ENCODE results near the gene EXOC5.

EXOC5 gene, protein sequence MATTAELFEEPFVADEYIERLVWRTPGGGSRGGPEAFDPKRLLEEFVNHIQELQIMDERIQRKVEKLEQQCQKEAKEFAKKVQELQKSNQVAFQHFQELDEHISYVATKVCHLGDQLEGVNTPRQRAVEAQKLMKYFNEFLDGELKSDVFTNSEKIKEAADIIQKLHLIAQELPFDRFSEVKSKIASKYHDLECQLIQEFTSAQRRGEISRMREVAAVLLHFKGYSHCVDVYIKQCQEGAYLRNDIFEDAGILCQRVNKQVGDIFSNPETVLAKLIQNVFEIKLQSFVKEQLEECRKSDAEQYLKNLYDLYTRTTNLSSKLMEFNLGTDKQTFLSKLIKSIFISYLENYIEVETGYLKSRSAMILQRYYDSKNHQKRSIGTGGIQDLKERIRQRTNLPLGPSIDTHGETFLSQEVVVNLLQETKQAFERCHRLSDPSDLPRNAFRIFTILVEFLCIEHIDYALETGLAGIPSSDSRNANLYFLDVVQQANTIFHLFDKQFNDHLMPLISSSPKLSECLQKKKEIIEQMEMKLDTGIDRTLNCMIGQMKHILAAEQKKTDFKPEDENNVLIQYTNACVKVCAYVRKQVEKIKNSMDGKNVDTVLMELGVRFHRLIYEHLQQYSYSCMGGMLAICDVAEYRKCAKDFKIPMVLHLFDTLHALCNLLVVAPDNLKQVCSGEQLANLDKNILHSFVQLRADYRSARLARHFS

DNA sequence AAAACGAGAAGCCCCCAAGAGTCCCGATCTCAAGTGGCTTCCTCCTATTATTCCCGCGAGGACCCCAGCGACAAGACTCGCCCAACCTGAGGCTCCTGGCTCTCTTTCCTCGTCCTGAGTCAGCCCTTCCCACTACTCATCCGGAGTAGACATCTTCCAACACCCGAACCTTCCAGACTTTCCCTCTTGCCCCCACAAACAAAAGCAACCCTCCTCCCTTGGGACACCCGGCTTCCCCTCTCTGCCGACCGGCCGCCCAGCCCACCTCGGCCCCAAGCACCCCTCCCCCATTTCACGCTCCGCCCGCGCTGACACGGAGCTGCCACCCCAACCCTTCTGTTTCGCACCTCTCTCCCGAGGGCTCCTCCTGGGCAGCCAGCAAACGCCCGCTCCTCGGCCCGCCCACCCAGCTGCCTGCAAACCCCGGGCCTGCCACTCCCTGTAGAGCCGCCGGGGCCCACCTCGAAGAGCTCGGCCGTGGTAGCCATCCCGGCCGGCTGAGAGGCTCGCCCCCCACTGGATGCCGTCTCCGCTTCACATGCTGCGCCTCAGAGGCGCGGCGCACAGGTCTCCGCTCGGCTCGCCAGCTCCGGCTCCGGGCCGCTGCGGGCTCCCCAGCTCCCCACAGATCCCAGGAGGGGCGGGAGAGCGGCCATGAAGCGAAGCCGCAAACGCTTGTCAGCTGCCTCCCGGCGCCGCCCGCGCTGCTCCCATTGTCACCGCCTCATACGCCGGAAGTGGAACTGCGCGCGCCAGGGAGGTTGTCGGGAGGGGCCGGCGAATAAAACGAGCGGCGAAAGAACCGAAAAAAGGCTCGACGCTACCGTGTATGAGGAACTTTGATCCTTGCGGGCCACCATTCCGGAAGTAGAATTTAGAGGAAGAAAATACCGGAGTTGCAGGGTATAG, at the start of gene EXOC5, which contains the start of gene AP5M1:
EXOC5 (minus strand) TSS at position 745 of the 909 bp plus-strand sequence; CDS start at position 488, 257 bp downstream.
AP5M1 (plus strand) TSS at position 811 of the 909 bp plus-strand sequence. CDS start 344 bp downstream, outside the sequence.
- peak; percentile 91 for DNase-seq

DNA sequence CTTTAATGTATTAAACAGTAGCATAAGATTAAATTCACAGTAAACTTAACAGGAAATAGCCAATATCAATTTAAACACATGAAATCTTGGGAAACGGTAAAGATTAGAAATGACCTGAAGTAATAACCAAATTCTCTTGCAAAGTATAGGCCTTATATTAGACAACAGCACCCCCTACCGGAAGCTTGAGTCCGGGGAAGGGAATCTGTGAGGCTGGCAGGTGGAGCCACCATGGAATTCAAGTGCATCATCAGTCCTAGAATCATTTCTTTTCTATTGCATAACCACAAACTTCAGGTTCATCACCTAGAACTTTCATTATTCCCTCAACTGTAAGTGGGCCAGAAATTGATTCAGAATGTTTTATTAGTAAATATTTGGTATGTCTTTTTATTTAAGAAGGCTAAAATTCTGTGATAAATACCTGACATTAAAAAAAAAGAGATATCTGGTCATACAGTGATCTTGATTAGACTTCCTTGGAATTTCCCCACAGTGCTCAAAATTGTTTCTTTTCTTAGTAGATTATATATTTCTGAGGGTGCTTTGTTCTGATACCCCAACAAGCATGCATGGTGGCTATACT, 48.6 kb upstream of the EXOC5 start:
- DNase-seq, result peak; percentile 41

DNA sequence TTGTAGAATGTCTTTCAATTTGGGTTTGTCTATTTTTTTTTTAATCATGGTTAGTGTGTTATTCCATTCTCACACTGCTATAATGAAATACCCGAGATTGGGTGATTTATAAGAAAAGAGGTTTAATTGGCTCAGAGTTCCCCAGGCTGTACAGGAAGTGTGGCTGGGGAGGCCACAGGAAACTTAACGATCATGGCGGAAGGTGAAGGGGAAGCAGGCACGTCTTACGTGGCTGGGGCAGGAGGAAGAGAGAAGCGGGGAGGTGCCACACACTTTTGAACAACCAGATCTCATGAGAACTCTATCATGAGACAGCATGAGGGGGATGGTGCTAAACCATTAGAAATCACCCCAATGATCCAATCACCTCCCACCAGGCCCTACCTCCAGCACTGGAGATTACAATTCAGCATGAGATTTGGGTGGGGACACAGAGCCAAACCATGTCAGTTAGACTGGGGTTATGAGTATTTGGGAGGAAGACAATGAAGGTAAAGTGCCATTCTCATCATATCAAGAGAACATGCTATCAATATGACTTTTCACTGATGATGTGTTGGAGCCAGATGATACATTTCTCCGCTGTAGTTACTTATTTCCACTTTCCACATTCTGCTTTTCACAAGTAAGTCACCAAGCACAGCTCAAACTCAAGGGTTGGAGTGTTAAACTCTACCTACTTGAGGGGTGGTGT, 45.8 kb upstream of the EXOC5 start:
- DNase-seq, result peak; percentile 13

GRCh38 chr14:57302883-57303282, 34.2 kb upstream of the EXOC5 start:
- no peak for DNase-seq

DNA sequence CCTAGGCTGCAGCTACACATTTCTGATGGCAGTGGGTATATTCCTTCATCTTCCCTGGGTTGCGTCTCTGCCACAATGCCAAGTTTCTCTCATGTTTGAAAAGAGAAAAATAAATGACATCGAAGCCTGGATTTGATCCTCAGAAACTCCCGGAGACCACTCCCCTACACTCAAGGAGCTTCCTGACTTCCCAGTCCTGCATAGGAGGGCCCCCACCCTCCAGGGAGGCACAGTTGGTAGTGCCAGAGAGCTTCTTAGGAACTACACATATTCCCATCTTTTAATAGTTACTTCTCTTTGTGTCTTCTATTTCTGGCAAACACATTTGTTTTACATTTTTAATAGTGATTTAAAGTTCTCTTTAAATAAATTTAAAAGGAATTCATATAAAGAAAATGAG, 30.8 kb upstream of the EXOC5 start:
- DNase-seq, result no peak

- no peak for DNase-seq
Measured at GRCh38 chr14:57297852-57298251, 29.1 kb upstream of the EXOC5 start.

- no peak for DNase-seq
Measured at GRCh38 chr14:57295239-57295638, 26.5 kb upstream of the EXOC5 start.

GRCh38 chr14:57293866-57294837, 25.4 kb upstream of the EXOC5 start:
- no peak for DNase-seq

- no peak for DNase-seq
Measured at GRCh38 chr14:57291692-57292647, 23.3 kb upstream of the EXOC5 start.

- DNase-seq, result no peak
Measured at GRCh38 chr14:57290751-57291150, 22.0 kb upstream of the EXOC5 start.

DNA sequence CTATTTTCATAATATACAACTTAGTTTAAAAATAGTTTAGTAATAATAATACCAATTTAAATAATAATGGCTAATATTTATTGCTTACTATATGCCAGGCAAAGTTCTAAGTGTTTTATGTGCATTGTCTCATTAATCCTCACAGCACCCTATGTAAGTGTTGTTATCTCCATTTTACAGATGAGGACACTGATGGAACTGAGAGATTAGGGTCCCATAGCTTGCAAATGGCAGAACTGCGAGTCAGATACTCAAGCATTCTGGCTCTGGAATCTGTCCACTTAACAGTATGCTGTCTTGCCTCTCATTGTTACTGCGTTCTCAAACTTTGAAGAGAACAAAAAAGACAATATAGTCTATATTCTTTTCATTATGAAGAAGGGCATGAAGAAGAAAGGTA, 19.0 kb upstream of the EXOC5 start:
- no peak for DNase-seq

GRCh38 chr14:57277062-57277461, 8.4 kb upstream of the EXOC5 start:
- DNase-seq, result no peak

DNA sequence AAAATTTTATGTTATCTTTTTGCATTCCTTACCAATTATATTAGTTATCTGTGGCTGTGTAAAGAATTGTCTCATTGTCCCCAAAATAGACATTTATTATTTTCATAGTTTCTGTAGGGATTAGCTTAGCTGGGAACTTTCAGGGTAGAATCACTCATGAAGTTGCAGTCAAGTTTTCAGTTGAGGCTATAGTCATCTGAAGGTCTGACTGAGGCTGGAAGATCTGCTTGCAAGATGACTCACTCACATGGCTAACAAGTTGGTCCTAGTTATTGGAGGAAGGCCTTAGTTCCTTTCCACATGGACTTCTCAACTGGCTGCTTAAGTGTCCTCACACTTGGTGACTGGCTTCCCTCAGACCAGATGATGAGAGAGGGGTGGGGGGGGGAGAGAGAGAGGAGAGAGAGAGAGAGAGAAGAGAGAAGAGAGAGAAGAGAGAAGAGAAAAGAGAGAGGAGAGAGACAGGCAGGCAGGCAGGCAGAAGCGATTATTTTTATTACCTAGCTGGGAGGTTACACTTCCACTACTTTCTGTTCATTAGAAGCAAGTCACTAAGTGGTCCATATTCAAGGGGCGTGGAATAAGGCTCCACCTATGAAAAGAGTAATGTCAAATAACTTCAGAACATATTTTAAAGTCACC, 6.4 kb upstream of the EXOC5 start:
- no peak for DNase-seq

DNA sequence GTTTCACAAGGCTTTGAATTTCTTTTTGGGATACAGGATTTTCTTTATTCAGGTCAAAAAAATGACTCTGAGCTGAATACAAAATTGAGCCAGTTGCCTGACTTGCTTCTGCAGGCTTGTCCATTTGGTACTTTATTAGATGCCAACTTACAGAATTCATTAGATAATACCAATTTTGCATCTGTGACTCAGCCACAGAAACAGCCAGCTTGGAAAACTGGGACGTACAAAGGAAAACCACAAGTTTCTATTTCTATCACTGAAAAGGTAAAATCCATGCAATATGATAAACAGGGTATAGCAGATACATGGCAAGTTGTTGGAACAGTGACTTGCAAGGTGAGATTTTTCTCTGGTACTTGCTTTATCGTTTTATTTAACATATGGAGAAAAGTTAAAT, 5.8 kb upstream of the EXOC5 start:
- no peak for DNase-seq

- no peak for DNase-seq
Measured at GRCh38 chr14:57273236-57273635, 4.5 kb upstream of the EXOC5 start.

DNA sequence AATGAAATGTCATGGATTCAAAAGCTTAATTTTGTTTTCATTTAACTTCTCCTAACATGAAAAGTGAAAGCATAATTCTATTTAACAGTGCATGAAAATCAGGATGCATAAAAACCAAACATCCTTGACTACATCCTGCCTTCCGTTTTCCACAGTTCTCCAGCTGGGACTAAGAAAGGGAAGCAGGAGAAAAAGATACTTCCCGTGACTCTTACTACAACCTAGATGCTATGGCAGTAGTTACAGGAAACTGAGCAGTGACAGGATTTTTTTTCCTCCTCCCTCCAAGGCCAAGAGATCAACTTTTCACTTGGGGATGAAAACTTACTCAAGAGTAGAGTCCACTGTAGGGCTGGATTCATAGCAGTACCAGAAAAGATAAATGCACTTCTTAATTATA, 2.6 kb downstream of the EXOC5 start:
- no peak for DNase-seq

DNA sequence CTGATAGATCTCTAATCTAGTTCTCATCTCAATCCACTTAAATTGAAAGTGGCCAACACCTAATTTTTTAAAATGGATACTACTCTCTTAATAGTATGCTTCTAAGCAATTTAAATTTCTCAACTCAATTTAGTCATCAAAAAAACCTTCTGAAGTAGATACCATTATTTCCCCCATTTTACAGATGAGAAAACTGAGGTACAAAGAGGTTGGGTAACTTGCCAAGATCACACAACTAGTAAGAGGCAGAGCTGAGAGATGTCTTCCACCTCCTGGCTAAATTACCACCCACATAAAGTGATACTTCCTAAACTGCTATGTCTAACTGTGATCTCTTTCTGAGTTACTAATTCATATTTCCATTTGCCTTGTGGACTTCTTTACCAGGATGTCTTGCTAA, 6.6 kb downstream of the EXOC5 start:
- DNase-seq, result no peak

DNA sequence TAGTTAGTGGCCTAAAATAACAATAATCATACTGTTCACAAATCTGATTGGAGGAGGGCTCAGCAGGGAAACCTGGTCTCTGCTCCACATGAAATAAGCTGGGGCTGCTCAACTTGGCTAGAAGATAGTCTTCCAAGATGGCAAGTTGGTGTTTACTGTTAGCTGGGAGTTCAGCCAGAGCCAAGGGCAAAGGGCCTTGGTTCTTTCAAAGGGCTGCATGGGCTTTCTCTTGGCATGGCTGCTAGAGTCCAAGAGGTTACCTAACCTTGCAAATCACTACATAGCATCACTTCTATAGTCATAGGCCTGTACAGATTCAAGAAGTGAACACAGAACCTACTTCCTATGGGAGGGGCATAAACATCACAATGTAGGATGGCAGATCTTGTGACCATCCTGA, 7.1 kb downstream of the EXOC5 start:
- DNase-seq, result no peak

DNA sequence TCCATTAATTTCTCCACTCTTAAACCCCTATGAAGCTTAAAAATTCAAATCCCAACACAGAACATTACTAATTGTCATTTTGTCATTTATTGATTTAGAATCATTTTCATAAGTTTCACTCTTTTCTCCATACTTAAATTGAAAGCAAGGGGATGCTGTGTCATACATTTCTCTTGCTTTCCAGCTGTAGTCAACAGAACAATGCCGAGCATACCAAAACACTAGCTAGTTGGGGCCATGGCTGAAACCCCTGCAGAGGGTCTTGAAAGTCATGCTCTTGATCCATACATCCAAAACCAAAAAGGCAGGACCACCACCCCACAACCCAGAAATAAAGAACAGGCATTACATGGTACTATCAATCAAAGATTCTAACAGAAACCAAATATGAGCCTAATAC, 9.0 kb downstream of the EXOC5 start:
- no peak for DNase-seq

Data from GDM1 (cell line).